GM23338 (cell line): ENCODE measurements around the gene FRMD4A. TPM values are rescaled to one million over a fixed set of nuclear protein-coding genes. Genes with fewer than 3 reads are reported as not detected.

Source experiments
- ATAC-seq: fragments of 200-7000 bp; cut with Tn5 transposase; 3 replicates; pipeline ENCODE4 v1.9.1; 2020
- DNase-seq: peaks from one replicate; pipeline ENCODE4 v3.0.0-alpha.2; 2015; ENCODE audit warnings: low spot score
- H2AFZ ChIP-seq: fragments of 200-600 bp; sonication (generic); 2 replicates; pipeline ENCODE4 v1.8.0; 2016; ENCODE audit warnings: antibody characterized with exemption, mild to moderate bottlenecking, moderate library complexity
- H3F3A ChIP-seq: fragments of 200-600 bp; sonication (generic); replicated peaks from 2 replicates; pipeline ENCODE4 v1.8.0; 2017; ENCODE audit warnings: antibody characterized with exemption, mixed run types, low read depth
- H3K27ac ChIP-seq: fragments of 200-600 bp; sonication (generic); 2 replicates; pipeline ENCODE4 v1.6.1; 2016; ENCODE audit warnings: low read depth
- H3K27me3 ChIP-seq: fragments of 200-600 bp; sonication (generic); 2 replicates; pipeline ENCODE4 v1.8.0; 2016; ENCODE audit warnings: mild to moderate bottlenecking, mixed run types, moderate library complexity; ENCODE audit not compliant: insufficient read depth
- H3K36me3 ChIP-seq: fragments of 200-600 bp; sonication (generic); 2 replicates; pipeline ENCODE4 v1.8.0; 2016; ENCODE audit warnings: mild to moderate bottlenecking; ENCODE audit not compliant: insufficient read depth
- H3K4me1 ChIP-seq: fragments of 200-600 bp; sonication (generic); 2 replicates; pipeline ENCODE4 v1.8.0; 2016; ENCODE audit warnings: mild to moderate bottlenecking, moderate library complexity; ENCODE audit not compliant: insufficient read depth
- H3K4me2 ChIP-seq: fragments of 200-600 bp; sonication (generic); 2 replicates; pipeline ENCODE4 v1.7.1; 2017; ENCODE audit warnings: mixed run types
- H3K4me3 ChIP-seq: fragments of 200-600 bp; sonication (generic); 2 replicates; pipeline ENCODE4 v1.6.1; 2016; ENCODE audit warnings: mixed run types
- H3K79me2 ChIP-seq: fragments of 200-600 bp; sonication (generic); replicated peaks from 2 replicates; pipeline ENCODE4 v1.8.0; 2017; ENCODE audit warnings: mild to moderate bottlenecking; ENCODE audit not compliant: insufficient read depth
- H3K9me2 ChIP-seq: fragments of 200-600 bp; sonication (generic); 2 replicates; pipeline ENCODE4 v1.8.0; 2017; ENCODE audit not compliant: insufficient read depth
- H4K20me1 ChIP-seq: fragments of 200-600 bp; sonication (generic); replicated peaks from 2 replicates; pipeline ENCODE4 v1.8.0; 2017; ENCODE audit warnings: mild to moderate bottlenecking; ENCODE audit not compliant: insufficient read depth
- H3K27ac Mint-ChIP-seq: 2 replicates; pipeline ENCODE4 v1.8.0; 2020; ENCODE audit warnings: inconsistent platforms, mild to moderate bottlenecking, moderate library complexity, mixed read lengths
- H3K27me3 Mint-ChIP-seq: 3 replicates; pipeline ENCODE4 v1.8.0; 2022; ENCODE audit warnings: low read depth, mild to moderate bottlenecking, moderate library complexity, mixed read lengths, inconsistent platforms; ENCODE audit not compliant: insufficient read depth, poor library complexity
- H3K36me3 Mint-ChIP-seq: 3 replicates; pipeline ENCODE4 v1.8.0; 2021; ENCODE audit warnings: low read depth, mild to moderate bottlenecking, inconsistent platforms, moderate library complexity, mixed read lengths
- H3K4me1 Mint-ChIP-seq: 3 replicates; pipeline ENCODE4 v1.8.0; 2020; ENCODE audit warnings: mild to moderate bottlenecking, inconsistent platforms, mixed read lengths
- H3K4me3 Mint-ChIP-seq: 3 replicates; pipeline ENCODE4 v1.8.0; 2021; ENCODE audit warnings: moderate library complexity, mild to moderate bottlenecking, inconsistent platforms, mixed read lengths
- H3K9me3 Mint-ChIP-seq: 3 replicates; pipeline ENCODE4 v1.8.0; 2020; ENCODE audit warnings: moderate library complexity, mild to moderate bottlenecking, inconsistent platforms, mixed read lengths
- CREB1 ChIP-seq: fragments of 250-450 bp; sonication (Bioruptor Pico); IDR thresholded peaks from 2 replicates; pipeline ENCODE4 v1.5.0; 2020; ENCODE audit warnings: low read depth, mild to moderate bottlenecking, moderate library complexity
- EZH2 ChIP-seq: fragments of 200-600 bp; sonication (generic); IDR thresholded peaks from one replicate; pipeline ENCODE4 v1.8.0; 2017; ENCODE audit warnings: antibody characterized with exemption, mild to moderate bottlenecking, low read depth; ENCODE audit not compliant: unreplicated experiment
- EZH2phosphoT487 ChIP-seq: fragments of 200-600 bp; sonication (generic); IDR thresholded peaks from one replicate; pipeline ENCODE4 v1.8.1; 2018; ENCODE audit warnings: antibody characterized with exemption; ENCODE audit not compliant: unreplicated experiment
- JUNB ChIP-seq: IDR thresholded peaks from one replicate; pipeline ENCODE4 v1.6.1; 2016; ENCODE audit warnings: antibody characterized with exemption; ENCODE audit not compliant: unreplicated experiment
- NANOG ChIP-seq: IDR thresholded peaks from 2 replicates; pipeline ENCODE4 v1.6.1; 2016; ENCODE audit warnings: antibody characterized with exemption, borderline replicate concordance
- POLR2AphosphoS5 ChIP-seq: IDR thresholded peaks from 2 replicates; pipeline ENCODE4 v1.6.1; 2016; ENCODE audit warnings: antibody characterized with exemption, low read depth
- STAT1 ChIP-seq: IDR thresholded peaks from one replicate; pipeline ENCODE4 v1.6.1; 2016; ENCODE audit warnings: antibody characterized with exemption; ENCODE audit not compliant: unreplicated experiment
- ZNF114 ChIP-seq: fragments of 250-450 bp; sonication (Bioruptor Pico); IDR thresholded peaks from 2 replicates; pipeline ENCODE4 v1.5.0; 2020; ENCODE audit warnings: mild to moderate bottlenecking, moderate library complexity
- ZNF331 ChIP-seq: fragments of 250-450 bp; sonication (Bioruptor Pico); IDR thresholded peaks from 2 replicates; pipeline ENCODE4 v1.5.0; 2020; ENCODE audit warnings: low read depth, mild to moderate bottlenecking, moderate library complexity
- polyA plus RNA-seq: library from polyadenylated mRNA; unstranded; fragments of >200 nt; fragmentation: Nextera tagmentation; extraction: Ambion mirVana; gene quantifications from 2 replicates; pipeline ENCODE4 v1.2.1, GENCODE V29; 2016
- total RNA-seq: library from RNA; depleted of rRNA; stranded (reverse); fragments of >200 nt; shearing (Covaris generic); gene quantifications from 2 replicates; pipeline ENCODE4 v1.2.3, GENCODE V29; 2014
- TF ChIP-seq, protein P1 (sequence below): IDR thresholded peaks from 2 replicates; pipeline ENCODE4 v1.6.1; 2016; ENCODE audit warnings: antibody characterized with exemption
- TF ChIP-seq, protein P2 (sequence below): fragments of 250-450 bp; sonication (Bioruptor Pico); IDR thresholded peaks from 2 replicates; pipeline ENCODE4 v1.5.0; 2020; ENCODE audit warnings: mild to moderate bottlenecking, moderate library complexity
- TF ChIP-seq, protein P3 (sequence below): IDR thresholded peaks from one replicate; pipeline ENCODE4 v1.6.1; 2018; ENCODE audit warnings: antibody characterized with exemption; ENCODE audit not compliant: unreplicated experiment

Gene FRMD4A
- total and polyA plus RNA-seq, 2 experiments from 2014 or later = 14.0 to 20.1 TPM

DNA sequence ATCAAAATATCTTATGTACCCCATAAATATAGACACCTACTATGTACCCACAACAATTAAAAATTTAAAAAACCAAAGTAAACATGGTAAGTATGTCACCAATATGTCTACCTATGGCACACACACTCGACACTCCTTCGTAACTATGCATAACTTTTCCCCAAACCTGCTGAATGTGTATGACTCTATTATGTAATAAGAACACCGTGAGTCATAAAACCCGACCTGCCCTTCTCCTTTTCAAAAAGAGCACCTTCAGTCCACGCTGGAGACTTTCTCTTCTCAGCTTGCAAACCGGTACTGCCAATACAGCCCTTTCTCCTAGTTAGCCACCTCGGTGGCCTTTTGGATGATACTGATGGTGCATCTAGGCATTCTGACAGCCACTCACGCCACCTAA is 557.7 kb downstream of the FRMD4A start:
- Histone ChIP-seq H3K79me2 (no peaks in the 10 kb centered on the region), H4K20me1 (no peaks in the 10 kb centered on the region), H3K27ac (no peak overlapping the region), H3K4me1 (0 out of 2 replicates have a peak, but pooled peaks cover 5% of the 10 kb centered on the region), H3K36me3 (no peaks in the 10 kb centered on the region), H3K9me2 (0 out of 2 replicates have a peak, but pooled peaks cover 7% of the 10 kb centered on the region), H3F3A (no peaks in the 10 kb centered on the region), H3K4me3 (no peak overlapping the region), H2AFZ (no peak overlapping the region), H3K4me2 (no peak overlapping the region), H3K27me3 (no peaks in the 10 kb centered on the region)
- Mint-ChIP-seq H3K9me3 (peaks cover 3% of the 10 kb centered on the region; the same call in 1 of the 3 replicates), H3K27me3 (peaks cover 6% of the 10 kb centered on the region), H3K4me1 (peaks cover 6% of the 10 kb centered on the region), H3K4me3 (no peak overlapping the region), H3K36me3 (peaks cover 4% of the 10 kb centered on the region; the same call in 2 of the 3 replicates), H3K27ac (no peak overlapping the region)
- no peak for ATAC-seq
- no peak for TF ChIP-seq ZNF114 (CRISPR knock-in tag)
- TF ChIP-seq ZNF331 = no peak
- DNase-seq = no peak

DNA sequence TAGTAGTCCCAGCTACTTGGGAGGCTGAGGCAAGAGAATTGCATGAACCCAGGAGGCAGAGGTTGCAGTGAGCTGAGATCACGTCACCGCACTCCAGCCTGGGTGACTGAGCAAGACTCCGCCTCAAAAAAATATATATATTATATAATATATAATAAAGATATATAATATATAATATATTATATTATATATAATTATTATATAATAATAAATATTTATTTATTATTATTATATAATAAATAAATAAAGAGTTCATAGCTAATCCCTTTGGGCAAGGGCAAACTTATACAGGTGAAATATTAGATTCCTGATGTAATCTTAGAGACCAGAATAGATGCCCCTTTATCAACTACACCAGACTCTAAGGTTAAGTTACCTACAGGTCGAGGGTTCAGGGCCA is 558.7 kb downstream of the FRMD4A start:
- H3K4me1 ChIP-seq = 0 out of 2 replicates have a peak, but pooled peaks cover 5% of the 10 kb centered on the region
- H3K4me3 ChIP-seq = no peak overlapping the region
- H2AFZ ChIP-seq = no peak overlapping the region
- Mint-ChIP-seq H3K27me3 (peaks cover 3% of the 10 kb centered on the region), H3K36me3 (peaks cover 4% of the 10 kb centered on the region; the same call in 2 of the 3 replicates), H3K4me3 (no peak overlapping the region), H3K9me3 (peaks cover 3% of the 10 kb centered on the region; the same call in 1 of the 3 replicates), H3K4me1 (peaks cover 6% of the 10 kb centered on the region), H3K27ac (no peak overlapping the region)
- no peaks in the 10 kb centered on the region for H3K27me3 ChIP-seq
- no peaks in the 10 kb centered on the region for H3K36me3 ChIP-seq
- no peaks in the 10 kb centered on the region for H3F3A ChIP-seq
- H3K4me2 ChIP-seq = no peak overlapping the region
- peaks cover 12% of the 10 kb centered on the region; the same call in 1 of the 2 replicates for H3K9me2 ChIP-seq
- no peaks in the 10 kb centered on the region for H4K20me1 ChIP-seq
- H3K27ac ChIP-seq = no peak overlapping the region
- DNase-seq (no peak), ATAC-seq (no peak)
- no peaks in the 10 kb centered on the region for H3K79me2 ChIP-seq
- TF ChIP-seq STAT1 (no peak), ZNF331 (no peak), CREB1 (CRISPR knock-in tag) (no peak), POLR2AphosphoS5 (no peak), NANOG (no peak), EZH2phosphoT487 (no peak), EZH2 (no peak), JUNB (no peak)
- TF ChIP-seq, protein P1, sequence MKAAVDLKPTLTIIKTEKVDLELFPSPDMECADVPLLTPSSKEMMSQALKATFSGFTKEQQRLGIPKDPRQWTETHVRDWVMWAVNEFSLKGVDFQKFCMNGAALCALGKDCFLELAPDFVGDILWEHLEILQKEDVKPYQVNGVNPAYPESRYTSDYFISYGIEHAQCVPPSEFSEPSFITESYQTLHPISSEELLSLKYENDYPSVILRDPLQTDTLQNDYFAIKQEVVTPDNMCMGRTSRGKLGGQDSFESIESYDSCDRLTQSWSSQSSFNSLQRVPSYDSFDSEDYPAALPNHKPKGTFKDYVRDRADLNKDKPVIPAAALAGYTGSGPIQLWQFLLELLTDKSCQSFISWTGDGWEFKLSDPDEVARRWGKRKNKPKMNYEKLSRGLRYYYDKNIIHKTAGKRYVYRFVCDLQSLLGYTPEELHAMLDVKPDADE = no peak
- TF ChIP-seq, protein P2, sequence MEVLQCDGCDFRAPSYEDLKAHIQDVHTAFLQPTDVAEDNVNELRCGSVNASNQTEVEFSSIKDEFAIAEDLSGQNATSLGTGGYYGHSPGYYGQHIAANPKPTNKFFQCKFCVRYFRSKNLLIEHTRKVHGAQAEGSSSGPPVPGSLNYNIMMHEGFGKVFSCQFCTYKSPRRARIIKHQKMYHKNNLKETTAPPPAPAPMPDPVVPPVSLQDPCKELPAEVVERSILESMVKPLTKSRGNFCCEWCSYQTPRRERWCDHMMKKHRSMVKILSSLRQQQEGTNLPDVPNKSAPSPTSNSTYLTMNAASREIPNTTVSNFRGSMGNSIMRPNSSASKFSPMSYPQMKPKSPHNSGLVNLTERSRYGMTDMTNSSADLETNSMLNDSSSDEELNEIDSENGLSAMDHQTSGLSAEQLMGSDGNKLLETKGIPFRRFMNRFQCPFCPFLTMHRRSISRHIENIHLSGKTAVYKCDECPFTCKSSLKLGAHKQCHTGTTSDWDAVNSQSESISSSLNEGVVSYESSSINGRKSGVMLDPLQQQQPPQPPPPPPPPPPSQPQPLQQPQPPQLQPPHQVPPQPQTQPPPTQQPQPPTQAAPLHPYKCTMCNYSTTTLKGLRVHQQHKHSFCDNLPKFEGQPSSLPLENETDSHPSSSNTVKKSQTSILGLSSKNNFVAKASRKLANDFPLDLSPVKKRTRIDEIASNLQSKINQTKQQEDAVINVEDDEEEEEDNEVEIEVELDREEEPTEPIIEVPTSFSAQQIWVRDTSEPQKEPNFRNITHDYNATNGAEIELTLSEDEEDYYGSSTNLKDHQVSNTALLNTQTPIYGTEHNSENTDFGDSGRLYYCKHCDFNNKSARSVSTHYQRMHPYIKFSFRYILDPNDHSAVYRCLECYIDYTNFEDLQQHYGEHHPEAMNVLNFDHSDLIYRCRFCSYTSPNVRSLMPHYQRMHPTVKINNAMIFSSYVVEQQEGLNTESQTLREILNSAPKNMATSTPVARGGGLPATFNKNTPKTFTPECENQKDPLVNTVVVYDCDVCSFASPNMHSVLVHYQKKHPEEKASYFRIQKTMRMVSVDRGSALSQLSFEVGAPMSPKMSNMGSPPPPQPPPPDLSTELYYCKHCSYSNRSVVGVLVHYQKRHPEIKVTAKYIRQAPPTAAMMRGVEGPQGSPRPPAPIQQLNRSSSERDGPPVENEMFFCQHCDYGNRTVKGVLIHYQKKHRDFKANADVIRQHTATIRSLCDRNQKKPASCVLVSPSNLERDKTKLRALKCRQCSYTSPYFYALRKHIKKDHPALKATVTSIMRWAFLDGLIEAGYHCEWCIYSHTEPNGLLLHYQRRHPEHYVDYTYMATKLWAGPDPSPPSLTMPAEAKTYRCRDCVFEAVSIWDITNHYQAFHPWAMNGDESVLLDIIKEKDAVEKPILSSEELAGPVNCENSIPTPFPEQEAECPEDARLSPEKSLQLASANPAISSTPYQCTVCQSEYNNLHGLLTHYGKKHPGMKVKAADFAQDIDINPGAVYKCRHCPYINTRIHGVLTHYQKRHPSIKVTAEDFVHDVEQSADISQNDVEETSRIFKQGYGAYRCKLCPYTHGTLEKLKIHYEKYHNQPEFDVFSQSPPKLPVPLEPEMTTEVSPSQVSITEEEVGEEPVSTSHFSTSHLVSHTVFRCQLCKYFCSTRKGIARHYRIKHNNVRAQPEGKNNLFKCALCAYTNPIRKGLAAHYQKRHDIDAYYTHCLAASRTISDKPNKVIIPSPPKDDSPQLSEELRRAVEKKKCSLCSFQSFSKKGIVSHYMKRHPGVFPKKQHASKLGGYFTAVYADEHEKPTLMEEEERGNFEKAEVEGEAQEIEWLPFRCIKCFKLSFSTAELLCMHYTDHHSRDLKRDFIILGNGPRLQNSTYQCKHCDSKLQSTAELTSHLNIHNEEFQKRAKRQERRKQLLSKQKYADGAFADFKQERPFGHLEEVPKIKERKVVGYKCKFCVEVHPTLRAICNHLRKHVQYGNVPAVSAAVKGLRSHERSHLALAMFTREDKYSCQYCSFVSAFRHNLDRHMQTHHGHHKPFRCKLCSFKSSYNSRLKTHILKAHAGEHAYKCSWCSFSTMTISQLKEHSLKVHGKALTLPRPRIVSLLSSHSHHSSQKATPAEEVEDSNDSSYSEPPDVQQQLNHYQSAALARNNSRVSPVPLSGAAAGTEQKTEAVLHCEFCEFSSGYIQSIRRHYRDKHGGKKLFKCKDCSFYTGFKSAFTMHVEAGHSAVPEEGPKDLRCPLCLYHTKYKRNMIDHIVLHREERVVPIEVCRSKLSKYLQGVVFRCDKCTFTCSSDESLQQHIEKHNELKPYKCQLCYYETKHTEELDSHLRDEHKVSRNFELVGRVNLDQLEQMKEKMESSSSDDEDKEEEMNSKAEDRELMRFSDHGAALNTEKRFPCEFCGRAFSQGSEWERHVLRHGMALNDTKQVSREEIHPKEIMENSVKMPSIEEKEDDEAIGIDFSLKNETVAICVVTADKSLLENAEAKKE (CRISPR knock-in tag) = no peak
- TF ChIP-seq, protein P3, sequence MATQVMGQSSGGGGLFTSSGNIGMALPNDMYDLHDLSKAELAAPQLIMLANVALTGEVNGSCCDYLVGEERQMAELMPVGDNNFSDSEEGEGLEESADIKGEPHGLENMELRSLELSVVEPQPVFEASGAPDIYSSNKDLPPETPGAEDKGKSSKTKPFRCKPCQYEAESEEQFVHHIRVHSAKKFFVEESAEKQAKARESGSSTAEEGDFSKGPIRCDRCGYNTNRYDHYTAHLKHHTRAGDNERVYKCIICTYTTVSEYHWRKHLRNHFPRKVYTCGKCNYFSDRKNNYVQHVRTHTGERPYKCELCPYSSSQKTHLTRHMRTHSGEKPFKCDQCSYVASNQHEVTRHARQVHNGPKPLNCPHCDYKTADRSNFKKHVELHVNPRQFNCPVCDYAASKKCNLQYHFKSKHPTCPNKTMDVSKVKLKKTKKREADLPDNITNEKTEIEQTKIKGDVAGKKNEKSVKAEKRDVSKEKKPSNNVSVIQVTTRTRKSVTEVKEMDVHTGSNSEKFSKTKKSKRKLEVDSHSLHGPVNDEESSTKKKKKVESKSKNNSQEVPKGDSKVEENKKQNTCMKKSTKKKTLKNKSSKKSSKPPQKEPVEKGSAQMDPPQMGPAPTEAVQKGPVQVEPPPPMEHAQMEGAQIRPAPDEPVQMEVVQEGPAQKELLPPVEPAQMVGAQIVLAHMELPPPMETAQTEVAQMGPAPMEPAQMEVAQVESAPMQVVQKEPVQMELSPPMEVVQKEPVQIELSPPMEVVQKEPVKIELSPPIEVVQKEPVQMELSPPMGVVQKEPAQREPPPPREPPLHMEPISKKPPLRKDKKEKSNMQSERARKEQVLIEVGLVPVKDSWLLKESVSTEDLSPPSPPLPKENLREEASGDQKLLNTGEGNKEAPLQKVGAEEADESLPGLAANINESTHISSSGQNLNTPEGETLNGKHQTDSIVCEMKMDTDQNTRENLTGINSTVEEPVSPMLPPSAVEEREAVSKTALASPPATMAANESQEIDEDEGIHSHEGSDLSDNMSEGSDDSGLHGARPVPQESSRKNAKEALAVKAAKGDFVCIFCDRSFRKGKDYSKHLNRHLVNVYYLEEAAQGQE = no peak
